SU-DHL-6 (cell line): ENCODE data around the gene STN1.

Experiments used
- H2AFZ ChIP-seq: fragments of 200-600 bp; sonication (generic); 2 replicates; pipeline ENCODE4 v1.6.1; 2014; ENCODE audit warnings: low read depth, mild to moderate bottlenecking, moderate library complexity, mixed read lengths, antibody characterized with exemption, low read length; ENCODE audit not compliant: severe bottlenecking
- H3F3A ChIP-seq: fragments of 200-600 bp; shearing (Covaris generic); 2 replicates; pipeline ENCODE4 v1.6.0; 2016; ENCODE audit warnings: antibody characterized with exemption, mild to moderate bottlenecking; ENCODE audit not compliant: insufficient read depth
- H3K27ac ChIP-seq: fragments of 200-600 bp; sonication (generic); 2 replicates; pipeline ENCODE4 v1.5.1; 2016; ENCODE audit warnings: low read depth, mild to moderate bottlenecking, low read length, moderate library complexity, mixed read lengths
- H3K27me3 ChIP-seq: fragments of 200-600 bp; sonication (generic), shearing (Covaris generic); 2 replicates; pipeline ENCODE4 v1.6.0; 2014; ENCODE audit warnings: mild to moderate bottlenecking, low read length
- H3K36me3 ChIP-seq: fragments of 200-600 bp; sonication (generic); 2 replicates; pipeline ENCODE4 v1.6.1; 2014; ENCODE audit warnings: mild to moderate bottlenecking, low read length, mixed read lengths
- H3K4me2 ChIP-seq: fragments of 300-600, 200-600 bp; shearing (Covaris generic), sonication (generic); 2 replicates; pipeline ENCODE4 v1.6.0; 2014; ENCODE audit warnings: low read length, low read depth, mild to moderate bottlenecking; ENCODE audit not compliant: poor library complexity, severe bottlenecking
- H3K4me3 ChIP-seq: fragments of 200-600 bp; sonication (generic); 2 replicates; pipeline ENCODE4 v1.5.1; 2014; ENCODE audit warnings: antibody characterized with exemption, low read length, mild to moderate bottlenecking, mixed read lengths; ENCODE audit not compliant: insufficient read depth, poor library complexity, severe bottlenecking
- H3K79me2 ChIP-seq: fragments of 200-600 bp; sonication (generic); 2 replicates; pipeline ENCODE4 v1.6.1; 2014; ENCODE audit warnings: mild to moderate bottlenecking, low read length, moderate library complexity; ENCODE audit not compliant: insufficient read depth
- H3K9ac ChIP-seq: fragments of 200-600 bp; sonication (generic); 2 replicates; pipeline ENCODE4 v1.7.0; 2014; ENCODE audit warnings: mild to moderate bottlenecking, low read length
- H3K9me2 ChIP-seq: fragments of 200-600 bp; sonication (generic); replicated peaks from 2 replicates; pipeline ENCODE4 v1.6.1; 2014; ENCODE audit warnings: low read length; ENCODE audit not compliant: insufficient read depth
- H3K9me3 ChIP-seq: fragments of 200-600 bp; sonication (generic); 2 replicates; pipeline ENCODE4 v1.6.1; 2014; ENCODE audit warnings: low read length, mixed read lengths; ENCODE audit not compliant: insufficient read depth
- H4K20me1 ChIP-seq: fragments of 200-600 bp; sonication (generic); 2 replicates; pipeline ENCODE4 v1.6.1; 2014; ENCODE audit warnings: low read depth, mild to moderate bottlenecking, antibody characterized with exemption, low read length, moderate library complexity, mixed read lengths
- EZH2phosphoT487 ChIP-seq: fragments of 200-600 bp; sonication (generic), shearing (Covaris generic); conservative IDR thresholded peaks from 2 replicates; pipeline ENCODE4 v1.6.1; 2018; ENCODE audit warnings: mild to moderate bottlenecking, antibody characterized with exemption, low read length, moderate library complexity, mixed read lengths
- TF ChIP-seq, protein P1 (sequence below): fragments of 200-600 bp; sonication (generic); IDR thresholded peaks from one replicate; pipeline ENCODE4 v1.5.1; 2017; ENCODE audit warnings: antibody characterized with exemption, mild to moderate bottlenecking, low read length, moderate library complexity; ENCODE audit not compliant: insufficient read depth, poor library complexity, severe bottlenecking

STN1 gene

GRCh38 chr10:103833731-103834365, 84.1 kb downstream of the STN1 start:
- Histone ChIP-seq H3K9me2 (no peaks in the 10 kb centered on the region), H4K20me1 (no peaks in the 10 kb centered on the region), H3K36me3 (no peaks in the 10 kb centered on the region), H3K9ac (no peak overlapping the region), H3K27me3 (no peaks in the 10 kb centered on the region), H3K4me3 (no peak overlapping the region), H3F3A (no peaks in the 10 kb centered on the region), H3K27ac (no peak overlapping the region), H3K79me2 (no peaks in the 10 kb centered on the region), H3K9me3 (peaks cover 5% of the 10 kb centered on the region; the same call in 1 of the 2 replicates), H3K4me2 (no peak overlapping the region), H2AFZ (no peak overlapping the region)
- TF ChIP-seq, protein P1, sequence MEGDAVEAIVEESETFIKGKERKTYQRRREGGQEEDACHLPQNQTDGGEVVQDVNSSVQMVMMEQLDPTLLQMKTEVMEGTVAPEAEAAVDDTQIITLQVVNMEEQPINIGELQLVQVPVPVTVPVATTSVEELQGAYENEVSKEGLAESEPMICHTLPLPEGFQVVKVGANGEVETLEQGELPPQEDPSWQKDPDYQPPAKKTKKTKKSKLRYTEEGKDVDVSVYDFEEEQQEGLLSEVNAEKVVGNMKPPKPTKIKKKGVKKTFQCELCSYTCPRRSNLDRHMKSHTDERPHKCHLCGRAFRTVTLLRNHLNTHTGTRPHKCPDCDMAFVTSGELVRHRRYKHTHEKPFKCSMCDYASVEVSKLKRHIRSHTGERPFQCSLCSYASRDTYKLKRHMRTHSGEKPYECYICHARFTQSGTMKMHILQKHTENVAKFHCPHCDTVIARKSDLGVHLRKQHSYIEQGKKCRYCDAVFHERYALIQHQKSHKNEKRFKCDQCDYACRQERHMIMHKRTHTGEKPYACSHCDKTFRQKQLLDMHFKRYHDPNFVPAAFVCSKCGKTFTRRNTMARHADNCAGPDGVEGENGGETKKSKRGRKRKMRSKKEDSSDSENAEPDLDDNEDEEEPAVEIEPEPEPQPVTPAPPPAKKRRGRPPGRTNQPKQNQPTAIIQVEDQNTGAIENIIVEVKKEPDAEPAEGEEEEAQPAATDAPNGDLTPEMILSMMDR = no peak
- TF ChIP-seq EZH2phosphoT487 = no peak

DNA sequence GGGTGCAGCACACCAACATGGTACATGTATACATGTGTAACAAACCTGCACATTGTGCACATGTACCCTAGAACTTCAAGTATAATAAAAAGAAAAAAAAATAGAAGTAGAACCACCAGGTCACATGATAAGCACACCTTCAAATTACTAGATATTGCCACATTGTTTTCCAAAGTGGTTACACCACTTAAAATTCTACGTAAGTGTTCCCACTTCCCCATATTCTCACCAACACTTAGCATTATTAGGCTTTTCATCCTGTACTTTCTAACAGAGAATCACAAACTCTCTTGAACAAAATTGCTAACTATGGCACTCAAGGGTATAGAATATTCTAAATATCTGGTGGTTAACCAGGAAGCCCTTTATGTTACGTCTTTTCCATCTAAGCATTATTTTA, 85.2 kb downstream of the STN1 start:
- Histone ChIP-seq H2AFZ (no peak overlapping the region), H3K9ac (no peak overlapping the region), H3K27me3 (no peaks in the 10 kb centered on the region), H3K9me3 (peaks cover 5% of the 10 kb centered on the region; the same call in 1 of the 2 replicates), H3K9me2 (no peaks in the 10 kb centered on the region), H3K79me2 (no peaks in the 10 kb centered on the region), H3K27ac (no peak overlapping the region), H3K4me2 (no peak overlapping the region), H3F3A (no peaks in the 10 kb centered on the region), H3K36me3 (no peaks in the 10 kb centered on the region), H4K20me1 (no peaks in the 10 kb centered on the region), H3K4me3 (no peak overlapping the region)
- TF ChIP-seq, protein P1 = no peak
